Adrenal gland (tissue), 12 donors: ENCODE measurements around the gene MAP3K19. TPM values are rescaled to one million over a fixed set of nuclear protein-coding genes. Genes with fewer than 3 reads are reported as not detected.

Experiments
- DNase-seq, 7 donors: peaks; one replicate each; pipeline ENCODE4 v3.0.0-alpha.2; 2019 to 2020
- H3K27ac ChIP-seq, 5 donors: fragments of 200-600 bp; sonication (generic) in 4 of 5; 1 replicate in 3 of 5; 2 replicates in 2 of 5; pipeline versions ENCODE4 v1.5.1 to v1.8.0; 2016 to 2020; ENCODE audit warnings: mild to moderate bottlenecking in 1 of 5
- H3K27me3 ChIP-seq: fragments of 200-600 bp; 2 replicates; pipeline ENCODE4 v1.8.0; 2021
- H3K36me3 ChIP-seq, 2 donors: fragments of 200-600 bp; replicated peaks in 1 of 2; 1 replicate in 1 of 2; 2 replicates in 1 of 2; pipeline versions ENCODE4 v1.5.1 to v1.8.0; 2018 to 2022
- H3K4me1 ChIP-seq, 2 donors: fragments of 200-600 bp; replicated peaks in 1 of 2; 1 replicate in 1 of 2; 2 replicates in 1 of 2; pipeline versions ENCODE4 v1.5.1 to v1.8.0; 2018 to 2021
- H3K4me3 ChIP-seq, 4 donors: fragments of 200-600 bp; sonication (generic) in 3 of 4; one replicate each; pipeline ENCODE4 v1.5.1; 2016 to 2018
- H3K9me3 ChIP-seq, 3 donors: fragments of 200-600 bp; sonication (generic) in 1 of 3; replicated peaks in 1 of 3; 1 replicate in 2 of 3; 2 replicates in 1 of 3; pipeline versions ENCODE4 v1.5.1 to v1.8.0; 2016 to 2021
- CTCF ChIP-seq, 6 experiments: fragments of 450-650 bp in 4 of 6; fragments of 200-600 bp in 2 of 6; sonication (generic) in 1 of 6; IDR thresholded peaks; 1 replicate in 5 of 6; 2 replicates in 1 of 6; pipeline versions ENCODE4 v1.5.1 to v1.8.0; 2016 to 2021; ENCODE audit warnings: antibody characterized with exemption in 6 of 6, mild to moderate bottlenecking in 2 of 6, moderate library complexity in 1 of 6
- POLR2A ChIP-seq, 2 donors: fragments of 450-650 bp; IDR thresholded peaks; one replicate each; pipeline ENCODE4 v1.6.1; 2017; ENCODE audit warnings: antibody characterized with exemption in 2 of 2, mild to moderate bottlenecking in 2 of 2, moderate library complexity in 1 of 2
- WGBS, 4 donors: extraction: QIAGEN DNeasy Blood & Tissue Kit in 2 of 4; methylation state at CpG; one replicate each; pipeline versions ENCODE4 v1.1.5 to v1.1.7; 2013 to 2017; 5-methylcytosine and 5-hydroxymethylcytosine counted together
- intact Hi-C, 2 donors: fragments of 100-400 bp; cut with DNase I; formaldehyde crosslinking; loops; one replicate each; pipeline versions ENCODE4 v1.14.1 to v1.15.0; 2022 to 2023
- polyA plus RNA-seq, 3 donors: library from polyadenylated mRNA; stranded (reverse); fragments of 200-250 nt in 2 of 3; fragments of 350-450 nt in 1 of 3; fragmentation: Illumina TruSeq in 1 of 3; extraction: RNeasy Lipid Tissue Mini Kit (QIAGEN cat#74804) in 1 of 3; gene quantifications; one replicate each; pipeline ENCODE4 v1.2.3, GENCODE V29; 2013 to 2014
- total RNA-seq, 9 donors: library from RNA; depleted of rRNA in 4 of 9; stranded (reverse); fragments of >200 nt in 4 of 9; fragments of 120-200 nt in 1 of 9; fragmentation: NEBNext Ultra II Directional in 1 of 9; extraction: Animal tissue kit (Norgen Biotek cat#: 25700) in 1 of 9; gene quantifications; one replicate each; pipeline versions ENCODE4 v1.1.0 to v1.2.4, GENCODE V29; 2013 to 2023
- donor health status: healthy with polysubstance abuse.
- donor health status: Bipolar disorder and iron deficiency.
- donor health status: DM: yes; HTN: yes; CAD: no.
- donor health status: DM: no; HTN: no; CAD: no.
- donor health status: DM: no; HTN: no; CAD: no.
- donor health status: DM: yes; HTN: yes; CAD: no.

Gene MAP3K19
- total and polyA plus RNA-seq, 12 donors: not detected

- Histone ChIP-seq H3K4me1 (no peaks in the 10 kb centered on the region), H3K36me3 (no peaks in the 10 kb centered on the region), H3K27me3 (peaks cover 5% of the 10 kb centered on the region), H3K4me3 (no peak overlapping the region), H3K27ac (no peak overlapping the region), H3K9me3 (no peaks in the 10 kb centered on the region)
- 78 to 87% (median 80%) methylated on average over 10 of the region's 10 CpGs for WGBS, 4 donors
- intact Hi-C loops: no loop called here
- TF ChIP-seq POLR2A (IDR thresholded peaks at IDR 0.05) (no peak), CTCF (IDR thresholded peaks at IDR 0.05) (no peak)
- no peak for DNase-seq
Observed at GRCh38 chr2:135010200-135010942, 36.9 kb downstream of the MAP3K19 start.

- WGBS, 4 donors: 80 to 97% (median 94%) methylated on average over 1 of the region's 1 CpG
- intact Hi-C loops: loop anchor here in 1 of 2 donors (10.0 kb wide), 1 partner anchor 595 kb away; no protein-coding TSS in a partner anchor
Observed at GRCh38 chr2:135009339-135009738, 37.9 kb downstream of the MAP3K19 start.

GRCh38 chr2:135005753-135006152, 41.5 kb downstream of the MAP3K19 start:
- Histone ChIP-seq H3K27ac (no peak overlapping the region), H3K4me1 (peaks cover 0 to 5% of the 10 kb centered on the region in 2 donors), H3K36me3 (no peaks in the 10 kb centered on the region), H3K27me3 (no peaks in the 10 kb centered on the region), H3K4me3 (no peak overlapping the region), H3K9me3 (no peaks in the 10 kb centered on the region)
- DNase-seq: no peak
- TF ChIP-seq POLR2A (IDR thresholded peaks at IDR 0.05) (no peak), CTCF (IDR thresholded peaks at IDR 0.05) (no peak)
- intact Hi-C loops: loop anchor here in 1 of 2 donors (10.0 kb wide), 1 partner anchor 599 kb away; no protein-coding TSS in a partner anchor
- WGBS, 4 donors: 58 to 60% (median 58%) methylated on average over 3 of the region's 3 CpGs

More at GRCh38 chr2:135009339-135009738, 37.9 kb downstream of the MAP3K19 start:
- Histone ChIP-seq H3K27me3 (peaks cover 5% of the 10 kb centered on the region), H3K36me3 (no peaks in the 10 kb centered on the region), H3K27ac (no peak overlapping the region), H3K4me1 (no peaks in the 10 kb centered on the region), H3K4me3 (no peak overlapping the region), H3K9me3 (no peaks in the 10 kb centered on the region)
- no peak for DNase-seq
- TF ChIP-seq CTCF (IDR thresholded peaks at IDR 0.05) (no peak), POLR2A (IDR thresholded peaks at IDR 0.05) (no peak)

GRCh38 chr2:135004005-135004746, 43.1 kb downstream of the MAP3K19 start:
- Histone ChIP-seq H3K4me1 (peaks cover 0 to 5% of the 10 kb centered on the region in 2 donors), H3K4me3 (no peak overlapping the region), H3K36me3 (no peaks in the 10 kb centered on the region), H3K9me3 (no peaks in the 10 kb centered on the region), H3K27me3 (no peaks in the 10 kb centered on the region), H3K27ac (no peak overlapping the region)
- intact Hi-C loops: loop anchor here in 1 of 2 donors (5.0 to 10.0 kb wide), 2 partner anchors 601 to 708 kb away; no protein-coding TSS in a partner anchor
- DNase-seq: peak; percentile 73 to 84 (median 78)
- TF ChIP-seq POLR2A (IDR thresholded peaks at IDR 0.05): no peak
- peak; percentile 82 to 91 (median 88) for TF ChIP-seq CTCF (IDR thresholded peaks at IDR 0.05)
- WGBS, 4 donors: 8 to 12% (median 11%) methylated on average over 17 of the region's 17 CpGs
